ENCODE results near the gene FBXO40.

DNA sequence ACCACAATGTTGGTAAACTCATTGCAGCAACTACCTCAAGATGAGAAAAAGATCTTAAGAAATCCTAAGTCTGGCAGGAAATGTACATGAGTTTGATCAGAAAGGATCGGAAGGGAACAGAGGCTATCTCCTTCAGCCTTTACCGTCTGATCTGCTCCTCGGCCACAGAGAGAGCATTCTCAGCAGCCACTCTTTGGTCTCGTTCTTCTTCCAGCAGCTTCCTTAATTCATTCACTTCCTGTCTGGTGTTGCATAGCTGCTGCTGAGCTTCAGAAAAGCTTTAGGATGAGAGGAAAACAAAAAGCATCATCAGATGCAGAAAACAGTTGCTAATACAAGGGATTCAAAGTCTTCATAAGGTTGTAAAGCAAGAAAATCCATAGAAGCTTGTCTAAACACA is 74.2 kb downstream of the FBXO40 start:
- TF ChIP-seq, protein P1, sequence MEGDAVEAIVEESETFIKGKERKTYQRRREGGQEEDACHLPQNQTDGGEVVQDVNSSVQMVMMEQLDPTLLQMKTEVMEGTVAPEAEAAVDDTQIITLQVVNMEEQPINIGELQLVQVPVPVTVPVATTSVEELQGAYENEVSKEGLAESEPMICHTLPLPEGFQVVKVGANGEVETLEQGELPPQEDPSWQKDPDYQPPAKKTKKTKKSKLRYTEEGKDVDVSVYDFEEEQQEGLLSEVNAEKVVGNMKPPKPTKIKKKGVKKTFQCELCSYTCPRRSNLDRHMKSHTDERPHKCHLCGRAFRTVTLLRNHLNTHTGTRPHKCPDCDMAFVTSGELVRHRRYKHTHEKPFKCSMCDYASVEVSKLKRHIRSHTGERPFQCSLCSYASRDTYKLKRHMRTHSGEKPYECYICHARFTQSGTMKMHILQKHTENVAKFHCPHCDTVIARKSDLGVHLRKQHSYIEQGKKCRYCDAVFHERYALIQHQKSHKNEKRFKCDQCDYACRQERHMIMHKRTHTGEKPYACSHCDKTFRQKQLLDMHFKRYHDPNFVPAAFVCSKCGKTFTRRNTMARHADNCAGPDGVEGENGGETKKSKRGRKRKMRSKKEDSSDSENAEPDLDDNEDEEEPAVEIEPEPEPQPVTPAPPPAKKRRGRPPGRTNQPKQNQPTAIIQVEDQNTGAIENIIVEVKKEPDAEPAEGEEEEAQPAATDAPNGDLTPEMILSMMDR (IDR thresholded peaks at IDR 0.05; ENCODE audit: low read length) = no peak
- TF ChIP-seq EZH2 (IDR thresholded peaks at IDR 0.05; ENCODE audit: borderline replicate concordance, low read length) = no peak

Data from OCI-LY1 (cell line).